OCI-LY1 (cell line): Measurements from ENCODE around the gene PDE4D.

ENCODE experiments used
- H2AFZ ChIP-seq: fragments of 200-600 bp; sonication (generic), shearing (Covaris generic); 2 replicates; pipeline ENCODE4 v1.6.0; 2014; ENCODE audit warnings: antibody characterized with exemption, mild to moderate bottlenecking, low read length
- H3F3A ChIP-seq: fragments of 200-600 bp; sonication (generic), shearing (Covaris generic); 2 replicates; pipeline ENCODE4 v1.6.0; 2014; ENCODE audit warnings: mild to moderate bottlenecking, antibody characterized with exemption, low read length, moderate library complexity; ENCODE audit not compliant: insufficient read depth
- H3K27ac ChIP-seq: fragments of 200-600 bp; sonication (generic); 2 replicates; pipeline ENCODE4 v1.5.1; 2014; ENCODE audit warnings: low read length, mixed run types, mild to moderate bottlenecking, low read depth; ENCODE audit not compliant: poor library complexity, severe bottlenecking
- H3K27me3 ChIP-seq: fragments of 200-600 bp; sonication (generic); 2 replicates; pipeline ENCODE4 v1.6.0; 2014; ENCODE audit warnings: antibody characterized with exemption, mild to moderate bottlenecking, low read length, moderate library complexity; ENCODE audit not compliant: insufficient read depth
- H3K36me3 ChIP-seq: fragments of 200-600 bp; sonication (generic); 2 replicates; pipeline ENCODE4 v1.6.1; 2014; ENCODE audit warnings: mild to moderate bottlenecking, antibody characterized with exemption, low read length, moderate library complexity, mixed read lengths; ENCODE audit not compliant: insufficient read depth
- H3K4me1 ChIP-seq: fragments of 200-600 bp; sonication (generic); 2 replicates; pipeline ENCODE4 v1.5.1; 2014; ENCODE audit warnings: mild to moderate bottlenecking, low read length, moderate library complexity; ENCODE audit not compliant: insufficient read depth, severe bottlenecking
- H3K4me2 ChIP-seq: fragments of 200-600 bp; sonication (generic), shearing (Covaris generic); 2 replicates; pipeline ENCODE4 v1.6.1; 2014; ENCODE audit warnings: low read length
- H3K4me3 ChIP-seq: fragments of 200-600 bp; sonication (generic); 2 replicates; pipeline ENCODE4 v1.5.1; 2014; ENCODE audit warnings: low read length, low read depth, mild to moderate bottlenecking, mixed read lengths; ENCODE audit not compliant: poor library complexity, severe bottlenecking
- H3K79me2 ChIP-seq: fragments of 200-600 bp; shearing (Covaris generic); 2 replicates; pipeline ENCODE4 v1.6.1; 2016; ENCODE audit warnings: mixed run types, low read length, mixed read lengths; ENCODE audit not compliant: insufficient read depth
- H3K9ac ChIP-seq: fragments of 200-600 bp; sonication (generic), shearing (Covaris generic); 2 replicates; pipeline ENCODE4 v1.6.1; 2014; ENCODE audit warnings: mild to moderate bottlenecking, low read length, mixed read lengths
- H3K9me2 ChIP-seq: fragments of 200-600 bp; sonication (generic), shearing (Covaris generic); 2 replicates; pipeline ENCODE4 v1.6.1; 2014; ENCODE audit warnings: low read depth, mild to moderate bottlenecking, low read length, mixed read lengths
- H3K9me3 ChIP-seq: fragments of 200-600 bp; shearing (Covaris generic); 2 replicates; pipeline ENCODE4 v1.6.1; 2014; ENCODE audit warnings: low read length, mixed read lengths
- H4K20me1 ChIP-seq: fragments of 200-600 bp; sonication (generic), shearing (Covaris generic); 2 replicates; pipeline ENCODE4 v1.6.0; 2016; ENCODE audit warnings: mild to moderate bottlenecking, low read length; ENCODE audit not compliant: insufficient read depth
- EZH2 ChIP-seq: fragments of 200-600 bp; sonication (generic), shearing (Covaris generic); IDR thresholded peaks from 2 replicates; pipeline ENCODE4 v1.8.0; 2017; ENCODE audit warnings: borderline replicate concordance, mixed run types, mild to moderate bottlenecking, antibody characterized with exemption, low read length, moderate library complexity, mixed read lengths
- TF ChIP-seq, protein P1 (sequence below): fragments of 200-600 bp; sonication (generic), shearing (Covaris generic); IDR thresholded peaks from 2 replicates; pipeline ENCODE4 v1.5.1; 2017; ENCODE audit warnings: mild to moderate bottlenecking, antibody characterized with exemption, low read length, moderate library complexity, mixed read lengths

The PDE4D gene

DNA sequence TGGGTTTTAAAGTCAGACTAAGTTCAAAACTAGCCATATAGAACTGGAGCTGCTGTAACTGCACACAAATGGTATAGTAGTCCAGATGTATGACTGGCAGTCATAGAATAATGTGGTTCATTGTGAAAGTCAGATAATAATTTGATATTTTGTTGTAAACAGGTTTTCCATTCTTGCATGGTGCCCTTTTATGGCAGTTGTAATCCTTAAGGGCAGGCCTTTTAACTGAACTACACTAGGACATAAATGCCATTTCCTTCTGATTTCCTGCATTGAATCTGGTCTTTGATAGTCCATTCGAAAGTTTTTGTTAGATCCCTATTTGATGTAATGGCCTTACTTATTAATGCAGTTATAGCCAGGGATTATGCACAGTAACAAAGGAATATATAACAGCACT lies 632.6 kb downstream of the PDE4D start:
- H3K4me1 ChIP-seq: no peaks in the 10 kb centered on the region
- no peaks in the 10 kb centered on the region for H3K27me3 ChIP-seq
- no peak for TF ChIP-seq EZH2
- TF ChIP-seq, protein P1, sequence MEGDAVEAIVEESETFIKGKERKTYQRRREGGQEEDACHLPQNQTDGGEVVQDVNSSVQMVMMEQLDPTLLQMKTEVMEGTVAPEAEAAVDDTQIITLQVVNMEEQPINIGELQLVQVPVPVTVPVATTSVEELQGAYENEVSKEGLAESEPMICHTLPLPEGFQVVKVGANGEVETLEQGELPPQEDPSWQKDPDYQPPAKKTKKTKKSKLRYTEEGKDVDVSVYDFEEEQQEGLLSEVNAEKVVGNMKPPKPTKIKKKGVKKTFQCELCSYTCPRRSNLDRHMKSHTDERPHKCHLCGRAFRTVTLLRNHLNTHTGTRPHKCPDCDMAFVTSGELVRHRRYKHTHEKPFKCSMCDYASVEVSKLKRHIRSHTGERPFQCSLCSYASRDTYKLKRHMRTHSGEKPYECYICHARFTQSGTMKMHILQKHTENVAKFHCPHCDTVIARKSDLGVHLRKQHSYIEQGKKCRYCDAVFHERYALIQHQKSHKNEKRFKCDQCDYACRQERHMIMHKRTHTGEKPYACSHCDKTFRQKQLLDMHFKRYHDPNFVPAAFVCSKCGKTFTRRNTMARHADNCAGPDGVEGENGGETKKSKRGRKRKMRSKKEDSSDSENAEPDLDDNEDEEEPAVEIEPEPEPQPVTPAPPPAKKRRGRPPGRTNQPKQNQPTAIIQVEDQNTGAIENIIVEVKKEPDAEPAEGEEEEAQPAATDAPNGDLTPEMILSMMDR: no peak
- no peak overlapping the region for H3K4me2 ChIP-seq
- H4K20me1 ChIP-seq: no peaks in the 10 kb centered on the region
- H3K9me3 ChIP-seq: no peaks in the 10 kb centered on the region
- no peaks in the 10 kb centered on the region for H3K79me2 ChIP-seq
- no peaks in the 10 kb centered on the region for H3F3A ChIP-seq
- H3K9ac ChIP-seq: no peak overlapping the region
- H2AFZ ChIP-seq: no peak overlapping the region
- H3K9me2 ChIP-seq: no peaks in the 10 kb centered on the region
- no peak overlapping the region for H3K27ac ChIP-seq
- H3K36me3 ChIP-seq: no peaks in the 10 kb centered on the region
- no peak overlapping the region for H3K4me3 ChIP-seq

DNA sequence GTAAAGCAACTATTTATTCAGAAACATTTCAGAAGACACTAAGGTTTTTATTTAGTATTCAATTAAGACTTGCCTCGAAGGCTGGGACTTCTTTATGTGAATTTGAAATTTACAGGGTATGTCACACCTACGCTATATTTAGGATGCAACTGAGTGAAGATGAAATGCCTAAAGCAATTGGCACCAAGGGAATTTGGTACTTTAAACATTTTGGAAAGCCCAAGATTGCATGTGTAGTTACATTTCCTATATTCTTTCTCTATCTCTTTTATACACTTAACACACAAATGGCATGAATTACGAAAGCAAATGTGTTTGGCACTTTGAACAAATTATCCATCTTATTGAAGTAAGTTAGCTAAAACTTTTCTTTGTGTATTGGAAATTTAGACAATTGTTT lies 633.3 kb downstream of the PDE4D start:
- Histone ChIP-seq H3K4me3 (no peak overlapping the region), H2AFZ (no peak overlapping the region), H3K4me1 (no peaks in the 10 kb centered on the region), H3K36me3 (no peaks in the 10 kb centered on the region), H3K27me3 (no peaks in the 10 kb centered on the region), H3K9me2 (no peaks in the 10 kb centered on the region), H3K4me2 (no peak overlapping the region), H3K9ac (no peak overlapping the region), H3K79me2 (no peaks in the 10 kb centered on the region), H3F3A (no peaks in the 10 kb centered on the region), H3K27ac (no peak overlapping the region), H4K20me1 (no peaks in the 10 kb centered on the region), H3K9me3 (no peaks in the 10 kb centered on the region)
- TF ChIP-seq, protein P1: no peak
- no peak for TF ChIP-seq EZH2

GRCh38 chr5:59259237-59259636 lies 634.3 kb downstream of the PDE4D start:
- no peak overlapping the region for H3K27ac ChIP-seq
- no peak overlapping the region for H3K4me3 ChIP-seq
- H3K4me1 ChIP-seq: no peaks in the 10 kb centered on the region
- H3K9ac ChIP-seq: no peak overlapping the region
- H3F3A ChIP-seq: no peaks in the 10 kb centered on the region
- no peaks in the 10 kb centered on the region for H3K9me2 ChIP-seq
- H2AFZ ChIP-seq: no peak overlapping the region
- no peaks in the 10 kb centered on the region for H3K36me3 ChIP-seq
- H3K4me2 ChIP-seq: no peak overlapping the region
- H4K20me1 ChIP-seq: no peaks in the 10 kb centered on the region
- no peaks in the 10 kb centered on the region for H3K9me3 ChIP-seq
- no peaks in the 10 kb centered on the region for H3K27me3 ChIP-seq
- TF ChIP-seq EZH2: no peak
- TF ChIP-seq, protein P1: no peak
- H3K79me2 ChIP-seq: no peaks in the 10 kb centered on the region
